HEK293 (cell line): ENCODE measurements around the gene ZDHHC1.

Experiments
- CTCF ChIA-PET: fragments of 350-600 bp; formaldehyde crosslinking; extraction: SDS; loops from one replicate; lab custom pipeline; 2021; ENCODE audit warnings: antibody characterized with exemption; lab: Yijun Ruan, JAX
- POLR2A ChIA-PET: fragments of 300-600 bp; formaldehyde crosslinking; extraction: SDS; loops from one replicate; lab custom pipeline; 2020; ENCODE audit warnings: antibody characterized with exemption, inconsistent platforms; lab: Yijun Ruan, JAX
- H3K27ac ChIP-seq: fragments of 200-500 bp; sonication (Bioruptor generic); 2 replicates; pipeline ENCODE4 v1.5.1; 2014; ENCODE audit warnings: low read depth, low read length, control low read depth, inconsistent platforms; ENCODE audit errors: extremely low read depth
- H3K36me3 ChIP-seq, 2 experiments: fragments of 200-500 bp in 1 of 2; sonication (Bioruptor generic) in 1 of 2; 1 replicate in 1 of 2; 2 replicates in 1 of 2; pipeline ENCODE4 v1.5.1; 2014 to 2017; ENCODE audit warnings: inconsistent platforms in 2 of 2, low read length in 2 of 2; ENCODE audit not compliant: control insufficient read depth in 2 of 2, insufficient read depth in 1 of 2
- H3K4me1 ChIP-seq: fragments of 200-500 bp; sonication (Bioruptor generic); 2 replicates; pipeline ENCODE4 v1.5.1; 2014; ENCODE audit warnings: mild to moderate bottlenecking, low read length, inconsistent platforms; ENCODE audit not compliant: control insufficient read depth, insufficient read depth
- H3K4me3 ChIP-seq: 2 replicates; pipeline ENCODE4 v1.5.1; 2011; ENCODE audit warnings: low read depth, mild to moderate bottlenecking, control low read depth, low read length, moderate library complexity
- H3K9me3 ChIP-seq: fragments of 200-500 bp; sonication (Bioruptor generic); 2 replicates; pipeline ENCODE4 v1.5.1; 2014; ENCODE audit warnings: low read depth, low read length, inconsistent platforms; ENCODE audit not compliant: control insufficient read depth, insufficient read depth
- FEZF1 ChIP-seq: fragments of 450-650 bp; formaldehyde crosslinking; IDR thresholded peaks from 2 replicates; pipeline ENCODE4 v1.5.1; 2016; ENCODE audit warnings: missing biosample characterization, missing genetic modification characterization
- GLIS1 ChIP-seq: fragments of 450-650 bp; formaldehyde crosslinking; IDR thresholded peaks from 2 replicates; pipeline ENCODE4 v1.5.1; 2016; ENCODE audit warnings: missing biosample characterization, missing genetic modification characterization
- HOXA7 ChIP-seq: sonication (generic); formaldehyde crosslinking; IDR thresholded peaks from 2 replicates; pipeline ENCODE4 v1.8.1; 2022; ENCODE audit warnings: missing genetic modification reagents, borderline replicate concordance
- HOXD13 ChIP-seq: sonication (generic); formaldehyde crosslinking; IDR thresholded peaks from 2 replicates; pipeline ENCODE4 v1.8.0; 2022; ENCODE audit warnings: missing genetic modification reagents, borderline replicate concordance
- PRDM1 ChIP-seq: fragments of 450-650 bp; formaldehyde crosslinking; IDR thresholded peaks from 2 replicates; pipeline ENCODE4; 2016; ENCODE audit warnings: missing biosample characterization, missing genetic modification characterization
- SP2 ChIP-seq: fragments of 450-650 bp; formaldehyde crosslinking; IDR thresholded peaks from 2 replicates; pipeline ENCODE4 v1.5.1; 2016; ENCODE audit warnings: missing biosample characterization, missing genetic modification characterization
- ZBTB1 ChIP-seq: fragments of 450-650 bp; formaldehyde crosslinking; IDR thresholded peaks from 2 replicates; pipeline ENCODE4 v1.5.1; 2016; ENCODE audit warnings: missing biosample characterization, missing genetic modification characterization
- ZBTB26 ChIP-seq: fragments of 450-650 bp; formaldehyde crosslinking; optimal IDR thresholded peaks from 2 replicates; pipeline ENCODE3; 2016; ENCODE audit warnings: missing biosample characterization, mild to moderate bottlenecking, missing genetic modification characterization
- ZBTB6 ChIP-seq: fragments of 450-650 bp; formaldehyde crosslinking; IDR thresholded peaks from 2 replicates; pipeline ENCODE4 v1.5.1; 2017; ENCODE audit warnings: missing biosample characterization, missing genetic modification characterization
- ZNF146 ChIP-seq: fragments of 450-650 bp; formaldehyde crosslinking; IDR thresholded peaks from 2 replicates; pipeline ENCODE4 v1.5.1; 2016; ENCODE audit warnings: missing biosample characterization, missing genetic modification characterization
- ZNF18 ChIP-seq: fragments of 450-650 bp; formaldehyde crosslinking; IDR thresholded peaks from 2 replicates; pipeline ENCODE4 v1.5.1; 2016; ENCODE audit warnings: missing biosample characterization, missing genetic modification characterization
- ZNF26 ChIP-seq: fragments of 450-650 bp; formaldehyde crosslinking; IDR thresholded peaks from 2 replicates; pipeline ENCODE4 v1.5.1; 2016; ENCODE audit warnings: missing biosample characterization, missing genetic modification characterization
- ZNF335 ChIP-seq: fragments of 450-650 bp; formaldehyde crosslinking; conservative IDR thresholded peaks from 2 replicates; pipeline ENCODE4 v1.5.1; 2016; ENCODE audit warnings: missing biosample characterization, missing genetic modification characterization
- ZNF341 ChIP-seq: fragments of 450-650 bp; formaldehyde crosslinking; IDR thresholded peaks from 2 replicates; pipeline ENCODE4; 2016; ENCODE audit warnings: low read depth, missing biosample characterization, missing genetic modification characterization
- ZNF426 ChIP-seq: fragments of 450-650 bp; formaldehyde crosslinking; IDR thresholded peaks from 2 replicates; pipeline ENCODE4 v1.5.1; 2017; ENCODE audit warnings: missing biosample characterization, missing genetic modification characterization, mild to moderate bottlenecking, inconsistent platforms, moderate library complexity
- ZNF433 ChIP-seq: fragments of 450-650 bp; formaldehyde crosslinking; IDR thresholded peaks from 2 replicates; pipeline ENCODE4 v1.5.1; 2016; ENCODE audit warnings: missing biosample characterization, missing genetic modification characterization, low read depth
- ZNF449 ChIP-seq: fragments of 450-650 bp; formaldehyde crosslinking; IDR thresholded peaks from 2 replicates; pipeline ENCODE4 v1.5.1; 2017; ENCODE audit warnings: missing biosample characterization, mild to moderate bottlenecking, missing genetic modification characterization, moderate library complexity
- ZNF548 ChIP-seq: fragments of 450-650 bp; formaldehyde crosslinking; IDR thresholded peaks from 2 replicates; pipeline ENCODE4 v1.5.1; 2016; ENCODE audit warnings: missing biosample characterization, missing genetic modification characterization
- ZNF624 ChIP-seq: fragments of 450-650 bp; formaldehyde crosslinking; IDR thresholded peaks from 2 replicates; pipeline ENCODE4 v1.5.1; 2017; ENCODE audit warnings: missing biosample characterization, missing genetic modification characterization
- ZNF692 ChIP-seq: fragments of 450-650 bp; formaldehyde crosslinking; IDR thresholded peaks from 2 replicates; pipeline ENCODE4 v1.5.1; 2016; ENCODE audit warnings: missing biosample characterization, missing genetic modification characterization
- ZNF777 ChIP-seq: fragments of 450-650 bp; formaldehyde crosslinking; IDR thresholded peaks from 2 replicates; pipeline ENCODE4 v1.5.1; 2017; ENCODE audit warnings: missing biosample characterization, missing genetic modification characterization, borderline replicate concordance

ZDHHC1 gene

GRCh38 chr16:67393788-67394154 is 22.5 kb downstream of the ZDHHC1 start:
- no peak for TF ChIP-seq ZBTB1 (tag by site-specific recombination)
- TF ChIP-seq ZNF335, result peak; percentile 9; the same call in 1 of the 2 replicates
- no peak for TF ChIP-seq ZNF18 (tag by site-specific recombination)
- peak; percentile 5 for TF ChIP-seq ZNF341 (tag by site-specific recombination)
- no peak for TF ChIP-seq FEZF1
- no peak for TF ChIP-seq ZNF433
- no peak for TF ChIP-seq HOXA7 (CRISPR knock-in tag)
- TF ChIP-seq ZNF624, result no peak
- TF ChIP-seq ZNF548 (tag by site-specific recombination), result no peak
- TF ChIP-seq ZNF146 (tag by site-specific recombination), result no peak
- TF ChIP-seq ZNF449 (tag by site-specific recombination), result peak; percentile 47; the same call in 1 of the 2 replicates
- TF ChIP-seq ZNF26 (tag by site-specific recombination), result no peak
- TF ChIP-seq ZBTB6 (tag by site-specific recombination), result no peak
- no peak for TF ChIP-seq HOXD13
- TF ChIP-seq ZNF777 (tag by site-specific recombination), result peak; percentile 57; the same call in 1 of the 2 replicates
- 0 out of 2 replicates have a peak, but pooled peaks have one; percentile 32 for TF ChIP-seq GLIS1 (tag by site-specific recombination)
- TF ChIP-seq ZBTB26 (tag by site-specific recombination), result peak; percentile 0
- no peak for TF ChIP-seq PRDM1
- TF ChIP-seq ZNF692 (tag by site-specific recombination), result no peak
- no peak for TF ChIP-seq SP2 (tag by site-specific recombination)
- no peak for TF ChIP-seq ZNF426 (tag by site-specific recombination)
- no peak overlapping the region for H3K4me3 ChIP-seq
- ChIA-PET POLR2A (interaction anchor here (0.6 kb wide), 1 partner anchor 193 kb away, joined by 3 read pairs; no protein-coding TSS in a partner anchor), CTCF (interaction anchor here (0.5 to 1.6 kb wide), 10 partner anchors 9 to 148 kb away, joined by 3 to 5 read pairs (median 4); partner anchors contain the start of genes KCTD19 and LRRC36)
- no peak overlapping the region; the same call in 1 of the 2 replicates for H3K27ac ChIP-seq
- peaks cover 14% of the 10 kb centered on the region for H3K4me1 ChIP-seq
- H3K36me3 ChIP-seq, result no peaks in the 10 kb centered on the region
- H3K9me3 ChIP-seq, result no peaks in the 10 kb centered on the region
